ENCODE results near the gene RBM4.
"Not testable (repeated sequence)": the region's sequence is repeated elsewhere in the genome, so short reads cannot be mapped to it uniquely, and the experiment has no call there.

The RBM4 gene

GRCh38 chr11:66617155-66617834 lies 21.2 kb upstream of the RBM4 start:
- DNase-seq: no peak

- no peak for DNase-seq
Measured at GRCh38 chr11:66619080-66619554, 19.4 kb upstream of the RBM4 start.

- no peak for DNase-seq
Measured at GRCh38 chr11:66624450-66624849, 14.1 kb upstream of the RBM4 start.

- DNase-seq: no peak
Measured at GRCh38 chr11:66625041-66625751, 13.3 kb upstream of the RBM4 start.

GRCh38 chr11:66625752-66626149 lies 12.8 kb upstream of the RBM4 start:
- no peak for DNase-seq

- no peak for DNase-seq
Measured at GRCh38 chr11:66626382-66626781, 12.1 kb upstream of the RBM4 start.

GRCh38 chr11:66626926-66627325 lies 11.6 kb upstream of the RBM4 start:
- no peak for DNase-seq

- no peak for DNase-seq
Measured at GRCh38 chr11:66628061-66628603, 10.4 kb upstream of the RBM4 start.

- DNase-seq: no peak
Measured at GRCh38 chr11:66629356-66629755, 9.1 kb upstream of the RBM4 start.

GRCh38 chr11:66631883-66632282 lies 6.6 kb upstream of the RBM4 start:
- no peak for DNase-seq

- no peak for DNase-seq
Measured at GRCh38 chr11:66632952-66633351, 5.6 kb upstream of the RBM4 start.

- no peak for DNase-seq
Measured at GRCh38 chr11:66636411-66636810, 2.1 kb upstream of the RBM4 start.

GRCh38 chr11:66637557-66638176 lies 836 bp upstream of the RBM4 start:
- no peak for DNase-seq

GRCh38 chr11:66639066-66639813 lies 737 bp downstream of the RBM4 start:
- DNase-seq: no peak

- DNase-seq: not testable (repeated sequence)
Measured at GRCh38 chr11:66639814-66640340, 1.4 kb downstream of the RBM4 start.

- no peak for DNase-seq
Measured at GRCh38 chr11:66641834-66642233, 3.3 kb downstream of the RBM4 start.

- DNase-seq: no peak
Measured at GRCh38 chr11:66643745-66644437, 5.4 kb downstream of the RBM4 start.

- no peak for DNase-seq
Measured at GRCh38 chr11:66646828-66647227, 8.3 kb downstream of the RBM4 start.

GRCh38 chr11:66649903-66650302 lies 11.4 kb downstream of the RBM4 start:
- no peak for DNase-seq

GRCh38 chr11:66651016-66651415 lies 12.5 kb downstream of the RBM4 start:
- DNase-seq: no peak

- DNase-seq: no peak
Measured at GRCh38 chr11:66652651-66653050, 14.1 kb downstream of the RBM4 start.

- DNase-seq: no peak
Measured at GRCh38 chr11:66653123-66653522, 14.6 kb downstream of the RBM4 start.
